GM23248 (cell line): ENCODE results near the gene LYVE1. TPM values are rescaled to one million over a fixed set of nuclear protein-coding genes. Genes with fewer than 3 reads are reported as not detected.

Experiments
- DNase-seq: peaks from one replicate; pipeline ENCODE4 v3.0.0-alpha.2; 2015
- H2AFZ ChIP-seq: fragments of 200-600 bp; sonication (generic); 2 replicates; pipeline ENCODE4 v1.6.1; 2016; ENCODE audit warnings: antibody characterized with exemption
- H3F3A ChIP-seq: fragments of 200-600 bp; sonication (generic); 2 replicates; pipeline ENCODE4 v1.6.1; 2016; ENCODE audit warnings: mild to moderate bottlenecking, antibody characterized with exemption, mixed run types; ENCODE audit not compliant: insufficient read depth
- H3K27ac ChIP-seq: fragments of 200-600 bp; sonication (generic); 2 replicates; pipeline ENCODE4 v1.5.1; 2016; ENCODE audit warnings: mild to moderate bottlenecking
- H3K27me3 ChIP-seq: fragments of 200-600 bp; sonication (generic); replicated peaks from 2 replicates; pipeline ENCODE4 v1.6.1; 2016; ENCODE audit warnings: mild to moderate bottlenecking; ENCODE audit not compliant: insufficient read depth
- H3K36me3 ChIP-seq: fragments of 200-600 bp; sonication (generic); 2 replicates; pipeline ENCODE4 v1.6.1; 2016; ENCODE audit warnings: low read depth, mild to moderate bottlenecking
- H3K4me1 ChIP-seq: fragments of 200-600 bp; sonication (generic); 2 replicates; pipeline ENCODE4 v1.6.1; 2016; ENCODE audit warnings: mild to moderate bottlenecking; ENCODE audit not compliant: insufficient read depth
- H3K4me2 ChIP-seq: fragments of 200-600 bp; sonication (generic); one replicate; pipeline ENCODE4 v1.6.1; 2016; ENCODE audit warnings: mild to moderate bottlenecking; ENCODE audit not compliant: unreplicated experiment
- H3K4me3 ChIP-seq: fragments of 200-600 bp; sonication (generic); 2 replicates; pipeline ENCODE4 v1.5.1; 2016; ENCODE audit warnings: mild to moderate bottlenecking
- H3K79me2 ChIP-seq: fragments of 200-600 bp; sonication (generic); 2 replicates; pipeline ENCODE4 v1.6.1; 2016; ENCODE audit warnings: mild to moderate bottlenecking; ENCODE audit not compliant: insufficient read depth
- H3K9ac ChIP-seq: fragments of 200-600 bp; sonication (generic); 2 replicates; pipeline ENCODE4 v1.6.1; 2016; ENCODE audit warnings: mild to moderate bottlenecking
- H3K9me2 ChIP-seq: fragments of 200-600 bp; sonication (generic); 2 replicates; pipeline ENCODE4 v1.6.1; 2016; ENCODE audit warnings: mixed run types, mild to moderate bottlenecking, moderate library complexity; ENCODE audit not compliant: insufficient read depth
- H3K9me3 ChIP-seq: fragments of 200-600 bp; sonication (generic); one replicate; pipeline ENCODE4 v1.6.1; 2017; ENCODE audit warnings: low read depth
- H4K20me1 ChIP-seq: fragments of 200-600 bp; sonication (generic); 2 replicates; pipeline ENCODE4 v1.6.0; 2016; ENCODE audit not compliant: insufficient read depth
- EZH2 ChIP-seq: fragments of 200-600 bp; sonication (generic); IDR thresholded peaks from 2 replicates; pipeline ENCODE4 v1.6.1; 2018; ENCODE audit warnings: antibody characterized with exemption, mild to moderate bottlenecking; ENCODE audit not compliant: insufficient read depth, poor library complexity, severe bottlenecking
- EZH2phosphoT487 ChIP-seq: fragments of 200-600 bp; sonication (generic); IDR thresholded peaks from 2 replicates; pipeline ENCODE4 v1.6.1; 2018; ENCODE audit warnings: antibody characterized with exemption, moderate library complexity, mild to moderate bottlenecking, low read depth; ENCODE audit not compliant: insufficient read depth
- WGBS, 2 experiments: methylation state at CpG; one replicate each; pipeline ENCODE4 v1.1.6; 2015 to 2017; ENCODE audit warnings: low lambda C conversion rate in 2 of 2, low coverage in 1 of 2; ENCODE audit errors: missing lambda C conversion rate in 2 of 2; 5-methylcytosine and 5-hydroxymethylcytosine counted together
- in situ Hi-C: fragments of 300-500 bp; cut with MboI; formaldehyde crosslinking; loops from 2 replicates; pipeline ENCODE4 v1.15.0; 2020
- polyA plus RNA-seq: library from polyadenylated mRNA; unstranded; fragments of >200 nt; fragmentation: Nextera tagmentation; extraction: Ambion mirVana; gene quantifications from 2 replicates; pipeline ENCODE4 v1.2.1, GENCODE V29; 2016
- total RNA-seq: library from RNA; depleted of rRNA; stranded (reverse); fragments of >200 nt; shearing (Covaris generic); gene quantifications from 2 replicates; pipeline ENCODE4 v1.2.3, GENCODE V29; 2014

The LYVE1 gene
- total and polyA plus RNA-seq, 2 experiments from 2014 or later = not detected

DNA sequence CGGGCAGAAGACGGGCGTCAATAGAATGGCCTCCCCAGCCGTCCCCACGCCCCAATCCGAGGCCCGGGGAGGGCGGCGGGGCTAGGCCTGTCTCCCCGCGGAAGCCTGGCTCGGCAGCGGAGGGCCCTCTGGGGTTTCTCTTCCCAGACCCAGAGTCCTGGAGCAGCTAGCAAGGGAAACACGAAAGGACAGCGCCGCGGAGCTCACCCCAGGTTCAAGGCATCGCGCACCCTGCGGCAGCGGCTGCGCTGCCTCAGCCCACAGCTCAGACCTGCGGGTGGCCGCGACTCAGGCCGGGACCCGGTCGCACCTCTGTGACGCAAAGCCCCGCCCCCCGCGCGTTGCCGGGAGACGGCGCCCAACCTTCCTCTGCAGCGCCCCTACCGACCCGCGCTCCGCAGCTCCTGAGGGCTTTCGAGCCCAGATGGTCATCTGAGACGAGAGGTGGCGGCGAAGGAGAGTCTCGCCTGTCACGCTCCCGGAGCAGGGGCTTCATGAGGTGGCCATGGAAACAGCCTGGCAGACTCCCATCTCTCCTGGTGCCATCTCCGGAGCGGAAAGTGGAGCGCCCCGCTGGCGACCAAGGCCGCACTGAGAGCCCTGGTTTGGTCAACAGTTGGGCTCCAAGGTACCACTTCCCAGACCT, 27.4 kb downstream of the LYVE1 start, which contains the start of gene RNF141:
TSS of gene RNF141 (minus strand) at position 273 of the 646 bp plus-strand sequence. CDS start 7,029 bp downstream, outside the sequence.
- peak within 1 kb of the TSS; percentile 90 for H2AFZ ChIP-seq
- H3K27ac ChIP-seq = peak within 1 kb of the TSS; percentile 72
- peaks cover 21% of the 10 kb centered on the region for H3K4me1 ChIP-seq
- H3K9me2 ChIP-seq = no peaks in the 10 kb centered on the region
- H3K4me2 ChIP-seq = peak within 1 kb of the TSS; percentile 99
- no peaks in the 10 kb centered on the region; the same call in 1 of the 2 replicates for H4K20me1 ChIP-seq
- 1% methylated on average over 40 to 51 of the region's 54 CpGs for WGBS, 2 experiments
- 0 out of 2 replicates have a peak, but pooled peaks cover 5% of the 10 kb centered on the region for H3F3A ChIP-seq
- in situ Hi-C loops = no loop called here
- H3K9ac ChIP-seq = peak within 1 kb of the TSS; percentile 88
- H3K27me3 ChIP-seq = no peaks in the 10 kb centered on the region
- peak; percentile 97 for DNase-seq
- H3K36me3 ChIP-seq = no peaks in the 10 kb centered on the region
- no peaks in the 10 kb centered on the region for H3K9me3 ChIP-seq
- H3K79me2 ChIP-seq = peaks cover 45% of the 10 kb centered on the region
- TF ChIP-seq EZH2 (no peak), EZH2phosphoT487 (no peak)
- H3K4me3 ChIP-seq = peak within 1 kb of the TSS; percentile 92

DNA sequence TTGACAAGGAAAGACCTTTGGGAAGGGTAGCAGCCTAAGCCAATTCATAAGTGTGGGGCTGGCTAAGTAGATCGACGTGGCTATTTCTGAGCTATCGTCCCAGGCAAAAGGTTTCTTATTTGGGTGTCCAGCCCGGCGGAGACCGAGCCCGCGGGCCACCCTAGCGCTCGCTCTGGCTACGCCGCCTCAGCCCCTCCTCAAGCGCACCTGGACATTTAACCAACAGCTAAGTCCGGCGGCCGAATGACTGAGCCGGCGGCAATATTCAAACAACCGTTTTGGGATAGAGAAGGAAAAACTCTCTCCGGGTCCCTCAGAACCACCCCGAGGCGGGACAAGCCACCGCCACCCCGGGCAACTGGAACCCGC, 27.9 kb downstream of the LYVE1 start:
- 1% methylated on average over 23 to 25 of the region's 25 CpGs for WGBS, 2 experiments
- Histone ChIP-seq H3F3A (0 out of 2 replicates have a peak, but pooled peaks cover 5% of the 10 kb centered on the region), H3K27me3 (no peaks in the 10 kb centered on the region), H3K9me3 (no peaks in the 10 kb centered on the region), H3K9me2 (no peaks in the 10 kb centered on the region), H3K36me3 (no peaks in the 10 kb centered on the region), H3K9ac (peak overlapping the region; percentile 88), H3K4me2 (peak overlapping the region; percentile 99), H3K4me3 (peak overlapping the region; percentile 92), H4K20me1 (no peaks in the 10 kb centered on the region; the same call in 1 of the 2 replicates), H3K27ac (peak overlapping the region; percentile 72), H2AFZ (peak overlapping the region; percentile 64), H3K4me1 (peaks cover 21% of the 10 kb centered on the region), H3K79me2 (peaks cover 50% of the 10 kb centered on the region)
- no peak for DNase-seq
- TF ChIP-seq EZH2phosphoT487 (no peak), EZH2 (no peak)
- in situ Hi-C loops = no loop called here

DNA sequence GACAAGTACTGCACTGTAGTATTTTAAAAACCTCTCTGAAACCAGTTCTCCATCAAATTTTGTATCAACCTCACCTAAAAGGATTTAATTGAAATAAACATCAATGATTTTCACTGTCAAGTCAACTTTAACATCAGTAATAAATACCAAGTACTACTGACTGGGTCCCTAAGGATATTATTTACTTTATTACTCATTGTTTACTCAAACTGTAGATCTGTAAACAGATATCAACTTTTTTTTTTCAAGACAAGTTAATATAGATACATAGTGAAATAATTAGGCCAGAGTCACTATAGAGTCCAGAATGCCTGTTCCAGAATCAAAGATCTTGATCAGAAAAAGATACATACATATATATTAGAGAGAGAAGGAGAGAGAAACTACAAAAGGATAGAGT, 29.1 kb downstream of the LYVE1 start:
- Histone ChIP-seq H3K4me1 (peaks cover 21% of the 10 kb centered on the region), H2AFZ (no peak overlapping the region), H4K20me1 (no peaks in the 10 kb centered on the region; the same call in 1 of the 2 replicates), H3K4me3 (peak overlapping the region; percentile 92), H3K9ac (peak overlapping the region; percentile 11; the same call in 1 of the 2 replicates), H3F3A (0 out of 2 replicates have a peak, but pooled peaks cover 5% of the 10 kb centered on the region), H3K27me3 (no peaks in the 10 kb centered on the region), H3K9me3 (no peaks in the 10 kb centered on the region), H3K79me2 (peaks cover 62% of the 10 kb centered on the region), H3K4me2 (peak overlapping the region; percentile 99), H3K9me2 (no peaks in the 10 kb centered on the region), H3K36me3 (no peaks in the 10 kb centered on the region), H3K27ac (0 out of 2 replicates have a peak overlapping the region, but pooled peaks have one; percentile 0)
- no peak for TF ChIP-seq EZH2phosphoT487
- no peak for TF ChIP-seq EZH2
- peak; percentile 18 for DNase-seq
- in situ Hi-C loops = no loop called here

DNA sequence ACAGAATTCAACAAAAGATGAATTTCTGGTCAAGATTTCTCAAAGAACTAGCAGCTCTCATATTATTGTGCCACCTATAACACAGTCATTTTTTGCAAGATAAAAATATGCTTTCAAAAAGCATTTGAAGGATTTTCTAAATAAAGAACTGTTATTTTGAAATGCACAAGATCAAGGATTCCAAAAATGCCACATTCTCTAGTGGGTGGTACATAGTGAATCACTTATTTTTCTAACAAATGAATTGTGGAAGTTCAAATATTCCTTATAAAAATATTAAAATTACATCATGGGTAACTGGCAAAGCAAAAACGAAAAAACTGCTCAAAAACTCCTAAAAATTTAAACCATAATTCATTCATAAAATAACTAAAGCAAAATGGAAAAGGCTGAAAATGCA, 29.5 kb downstream of the LYVE1 start:
- no peaks in the 10 kb centered on the region; the same call in 1 of the 2 replicates for H4K20me1 ChIP-seq
- peak overlapping the region; percentile 18 for H3K4me3 ChIP-seq
- peaks cover 63% of the 10 kb centered on the region for H3K79me2 ChIP-seq
- 0 out of 2 replicates have a peak, but pooled peaks cover 5% of the 10 kb centered on the region for H3F3A ChIP-seq
- H2AFZ ChIP-seq = no peak overlapping the region
- peaks cover 21% of the 10 kb centered on the region for H3K4me1 ChIP-seq
- peak overlapping the region; percentile 11; the same call in 1 of the 2 replicates for H3K9ac ChIP-seq
- H3K4me2 ChIP-seq = peak overlapping the region; percentile 41
- DNase-seq = peak; percentile 25
- H3K9me2 ChIP-seq = no peaks in the 10 kb centered on the region
- H3K27ac ChIP-seq = 0 out of 2 replicates have a peak overlapping the region, but pooled peaks have one; percentile 0
- TF ChIP-seq EZH2 = no peak
- TF ChIP-seq EZH2phosphoT487 = no peak
- H3K9me3 ChIP-seq = no peaks in the 10 kb centered on the region
- WGBS, 2 experiments = 29 to 48% methylated on average over 1 of the region's 1 CpG
- 0 out of 2 replicates have a peak, but pooled peaks cover 1% of the 10 kb centered on the region for H3K36me3 ChIP-seq
- in situ Hi-C loops = no loop called here
- no peaks in the 10 kb centered on the region for H3K27me3 ChIP-seq
